Measurements from ENCODE around the gene SDE2.

The SDE2 gene

GRCh38 chr1:226001088-226001487 is 1.9 kb upstream of the SDE2 start:
- no peak for TF ChIP-seq POLR2A (IDR thresholded peaks at IDR 0.05; ENCODE audit: low read length)
- no peak for TF ChIP-seq GATA1 (IDR thresholded peaks at IDR 0.05; ENCODE audit: low read depth, low read length)
- DNase-seq, result peak in 1 of 2 experiments; percentile 57

GRCh38 chr1:226000493-226001081 is 1.4 kb upstream of the SDE2 start:
- DNase-seq, result peak; percentile 58 to 67

GRCh38 chr1:225999912-226000337 is 782 bp upstream of the SDE2 start:
- TF ChIP-seq POLR2A (IDR thresholded peaks at IDR 0.05; ENCODE audit: low read length) (no peak), GATA1 (IDR thresholded peaks at IDR 0.05; ENCODE audit: low read depth, low read length) (no peak)
- peak; percentile 92 to 94 for DNase-seq

- DNase-seq, result peak; percentile 78 to 81
- TF ChIP-seq POLR2A (IDR thresholded peaks at IDR 0.05; ENCODE audit: low read length) (no peak), GATA1 (IDR thresholded peaks at IDR 0.05; ENCODE audit: low read depth, low read length) (no peak)
These were observed 450 bp downstream of the SDE2 start for GRCh38 chr1:225998560-225999226.

GRCh38 chr1:225996946-225997545 is 2.1 kb downstream of the SDE2 start:
- TF ChIP-seq POLR2A (IDR thresholded peaks at IDR 0.05; ENCODE audit: low read length), result no peak
- no peak for TF ChIP-seq GATA1 (IDR thresholded peaks at IDR 0.05; ENCODE audit: low read depth, low read length)
- DNase-seq, result peak in 1 of 2 experiments; percentile 50

GRCh38 chr1:225995919-225996864 is 3.0 kb downstream of the SDE2 start:
- TF ChIP-seq POLR2A (IDR thresholded peaks at IDR 0.05; ENCODE audit: low read length), result no peak
- TF ChIP-seq GATA1 (IDR thresholded peaks at IDR 0.05; ENCODE audit: low read depth, low read length), result no peak
- DNase-seq, result peak; percentile 77

GRCh38 chr1:225990705-225991464 is 8.3 kb downstream of the SDE2 start:
- TF ChIP-seq POLR2A (IDR thresholded peaks at IDR 0.05; ENCODE audit: low read length) (no peak), GATA1 (IDR thresholded peaks at IDR 0.05; ENCODE audit: low read depth, low read length) (no peak)
- peak; percentile 17 to 30 for DNase-seq

- peak; percentile 66 to 78 for DNase-seq
- TF ChIP-seq GATA1 (IDR thresholded peaks at IDR 0.05; ENCODE audit: low read depth, low read length) (no peak), POLR2A (IDR thresholded peaks at IDR 0.05; ENCODE audit: low read length) (no peak)
These were observed 11.4 kb downstream of the SDE2 start for GRCh38 chr1:225987491-225988316.

GRCh38 chr1:225981714-225982113 is 17.4 kb downstream of the SDE2 start:
- peak; percentile 38 to 53 for DNase-seq
- TF ChIP-seq POLR2A (IDR thresholded peaks at IDR 0.05; ENCODE audit: low read length) (no peak), GATA1 (IDR thresholded peaks at IDR 0.05; ENCODE audit: low read depth, low read length) (no peak)

- no peak for TF ChIP-seq POLR2A (IDR thresholded peaks at IDR 0.05; ENCODE audit: low read length)
- TF ChIP-seq GATA1 (IDR thresholded peaks at IDR 0.05; ENCODE audit: low read depth, low read length), result no peak
- no peak for DNase-seq
These were observed 18.9 kb downstream of the SDE2 start for GRCh38 chr1:225980005-225980836.

GRCh38 chr1:225979421-225979820 is 19.7 kb downstream of the SDE2 start:
- TF ChIP-seq POLR2A (IDR thresholded peaks at IDR 0.05; ENCODE audit: low read length) (no peak), GATA1 (IDR thresholded peaks at IDR 0.05; ENCODE audit: low read depth, low read length) (no peak)

More at GRCh38 chr1:225979421-225979820, 19.7 kb downstream of the SDE2 start:
- DNase-seq, result no peak

All from erythroblast (primary cell).